Iris pigment epithelial cell (primary cell): ENCODE measurements around the gene MYCL.
"Not testable (repeated sequence)": the region's sequence is repeated elsewhere in the genome, so short reads cannot be mapped to it uniquely, and the experiment has no call there.

ENCODE experiments used
- DNase-seq: peaks from one replicate; pipeline ENCODE4 v3.0.0-alpha.2; 2011; ENCODE audit warnings: low read depth

The MYCL gene

DNA sequence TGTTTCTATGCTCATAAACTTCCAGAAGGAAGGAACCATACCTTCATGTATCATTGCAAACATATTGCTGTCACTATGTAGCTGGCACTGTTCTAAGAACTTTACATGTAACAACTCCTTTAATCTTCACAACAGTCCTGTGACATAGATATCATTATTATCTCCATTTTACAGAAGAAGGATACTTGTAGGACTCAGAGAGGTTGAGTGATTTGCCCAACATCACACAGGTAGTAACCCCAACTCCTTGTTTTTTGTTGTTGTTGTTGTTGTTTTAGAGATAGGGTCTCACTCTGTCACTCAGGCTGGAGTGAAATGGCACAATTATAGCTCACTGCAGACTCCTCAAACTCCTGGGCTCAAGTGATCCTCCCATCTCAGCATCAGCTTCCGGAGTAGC lies 10.8 kb downstream of the MYCL start:
- no peak for DNase-seq

DNA sequence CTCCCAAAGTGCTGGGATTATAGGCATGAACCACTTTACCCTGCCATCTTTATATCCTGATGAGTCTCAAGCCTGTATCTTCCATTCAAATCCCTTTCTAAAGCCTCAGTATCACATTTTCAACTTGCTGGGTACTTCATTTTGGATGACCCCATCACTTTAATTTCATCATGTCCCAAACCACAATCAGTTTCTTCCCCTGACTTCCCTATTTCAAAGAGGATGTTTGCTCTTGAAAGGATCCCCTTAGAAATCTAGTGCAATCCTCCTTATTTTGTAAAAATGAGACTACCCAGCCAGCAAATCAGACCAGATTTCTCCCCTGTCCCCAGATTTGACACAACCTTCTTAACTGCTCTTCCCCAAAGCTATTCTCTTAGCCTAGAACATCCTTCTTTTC lies 11.4 kb downstream of the MYCL start:
- DNase-seq = no peak

DNA sequence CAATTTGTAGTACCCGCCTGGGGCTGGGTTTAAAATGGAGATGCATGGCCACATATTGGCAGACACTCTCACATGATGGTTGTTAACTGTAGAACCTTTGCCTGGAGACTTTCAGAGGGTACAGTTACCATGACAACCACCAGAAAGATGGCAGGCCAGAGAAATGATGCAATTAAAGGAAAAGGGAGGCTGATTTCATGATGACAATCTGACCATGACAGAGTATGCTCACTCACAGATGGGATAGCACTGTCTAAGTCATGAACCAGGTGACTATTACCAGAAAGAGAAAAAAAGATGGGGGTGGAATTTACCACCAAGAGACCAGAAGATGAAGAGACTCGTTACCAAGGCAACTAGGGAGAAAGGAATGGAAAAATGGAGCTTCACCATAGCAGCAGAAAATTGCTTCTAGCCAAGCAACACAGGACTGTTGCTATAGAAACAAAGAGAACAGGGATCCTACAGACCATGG lies 14.9 kb downstream of the MYCL start:
- no peak for DNase-seq

DNA sequence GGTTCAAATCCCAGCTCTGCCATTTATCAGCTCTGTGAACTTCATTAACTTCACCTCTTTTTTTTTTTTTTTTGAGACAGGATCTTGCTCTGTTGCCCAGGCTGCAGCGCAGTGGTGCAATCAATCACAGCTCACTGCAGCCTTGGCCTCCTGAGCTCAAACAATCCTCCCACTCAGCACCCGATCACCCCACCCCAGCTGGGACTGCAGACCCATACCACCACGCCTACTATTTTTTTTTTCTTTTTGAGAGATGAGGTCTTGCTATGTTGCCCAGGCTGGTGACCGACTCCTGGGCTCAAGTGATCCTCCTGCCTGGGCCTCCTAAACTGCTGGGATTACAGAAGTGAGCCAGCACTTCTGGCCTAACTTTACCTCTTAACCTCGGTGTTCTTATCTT lies 16.2 kb downstream of the MYCL start:
- DNase-seq = no peak

DNA sequence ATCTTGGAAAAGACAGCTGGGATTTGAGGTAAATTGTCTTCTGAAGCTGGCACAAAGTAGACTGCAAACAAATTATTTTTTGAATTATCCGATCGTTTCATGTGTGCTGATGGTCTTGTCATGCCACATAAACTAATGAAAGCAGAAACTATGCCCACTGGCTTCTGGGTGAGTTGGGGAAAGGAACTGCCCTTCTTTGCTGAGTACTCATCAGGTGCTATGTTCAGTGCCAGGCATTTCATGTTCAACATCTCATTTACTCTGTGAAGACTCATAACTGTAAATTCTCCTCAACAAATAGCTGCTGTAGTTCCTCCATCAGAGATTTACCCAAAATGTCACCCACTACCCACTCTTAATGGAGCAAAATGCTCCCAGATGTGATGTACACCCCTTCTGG lies 19.6 kb downstream of the MYCL start:
- DNase-seq = no peak

DNA sequence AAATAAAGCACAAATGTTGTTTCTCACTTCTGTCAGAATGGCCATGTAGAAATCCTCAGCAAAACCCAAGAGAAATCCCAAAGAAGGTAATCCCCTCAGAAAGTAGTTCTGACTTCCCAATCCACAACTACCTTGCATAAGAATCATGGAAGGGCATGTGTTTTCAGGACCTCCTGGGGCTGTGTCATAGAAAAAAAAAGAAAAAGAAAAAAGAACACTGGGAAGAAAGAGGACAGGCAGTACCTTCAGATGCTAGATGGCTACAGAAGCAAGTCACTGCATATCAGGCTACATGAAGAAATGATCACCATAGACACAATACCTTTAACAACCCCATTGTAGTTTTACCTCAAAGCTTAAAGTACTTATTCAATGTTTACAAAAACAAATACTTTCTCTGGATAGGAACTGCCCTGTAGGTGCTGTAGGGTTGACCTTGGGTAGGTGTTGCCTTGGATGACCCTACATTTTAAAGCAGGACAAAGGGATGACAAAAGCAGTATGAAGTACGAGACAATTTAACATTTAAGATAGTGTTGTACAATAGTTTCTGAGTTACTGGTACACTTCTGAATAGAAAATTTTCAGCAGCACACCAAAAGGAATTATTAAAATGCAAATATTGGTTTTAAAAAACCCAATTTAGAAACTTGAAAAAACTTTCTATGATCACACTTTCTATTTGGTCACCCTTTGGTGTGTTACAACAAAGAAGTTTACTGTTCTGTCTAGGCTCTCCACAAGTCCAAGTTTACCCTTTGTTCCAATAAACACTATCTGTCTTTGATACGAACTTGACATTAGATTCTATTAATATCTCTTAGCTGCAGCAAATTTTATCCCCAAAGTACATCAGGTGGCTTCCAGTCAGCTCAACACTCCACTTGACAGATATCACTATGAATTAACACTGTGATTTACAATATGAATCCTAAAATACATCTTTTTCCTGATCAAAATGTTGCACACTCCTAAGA lies 23.4 kb downstream of the MYCL start:
- no peak for DNase-seq

DNA sequence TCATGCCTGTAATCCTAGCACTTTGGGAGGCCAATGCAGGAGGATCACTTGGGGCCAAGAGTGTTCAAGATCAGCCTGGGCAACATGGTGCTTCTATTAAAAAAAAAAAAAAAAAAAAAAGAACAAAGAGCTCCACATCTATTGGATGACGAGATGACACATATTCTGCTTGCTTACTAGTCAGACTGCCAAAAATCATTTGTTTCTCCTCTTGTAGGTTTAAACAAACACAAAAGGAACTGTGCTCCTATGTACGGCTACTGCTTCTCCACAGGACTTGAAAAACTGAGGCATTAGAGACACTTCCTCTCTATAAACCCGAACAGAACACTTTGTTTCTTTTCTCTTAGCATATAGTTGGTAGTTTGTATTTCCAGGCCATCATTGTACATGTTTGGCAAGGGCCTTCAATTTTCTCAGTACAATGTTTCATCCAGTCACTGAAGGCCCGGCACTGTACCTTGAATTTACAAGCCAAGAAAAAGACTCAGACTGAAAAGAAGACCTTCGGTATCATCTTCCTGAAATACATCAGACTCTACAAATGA lies 24.4 kb downstream of the MYCL start:
- DNase-seq = no peak

DNA sequence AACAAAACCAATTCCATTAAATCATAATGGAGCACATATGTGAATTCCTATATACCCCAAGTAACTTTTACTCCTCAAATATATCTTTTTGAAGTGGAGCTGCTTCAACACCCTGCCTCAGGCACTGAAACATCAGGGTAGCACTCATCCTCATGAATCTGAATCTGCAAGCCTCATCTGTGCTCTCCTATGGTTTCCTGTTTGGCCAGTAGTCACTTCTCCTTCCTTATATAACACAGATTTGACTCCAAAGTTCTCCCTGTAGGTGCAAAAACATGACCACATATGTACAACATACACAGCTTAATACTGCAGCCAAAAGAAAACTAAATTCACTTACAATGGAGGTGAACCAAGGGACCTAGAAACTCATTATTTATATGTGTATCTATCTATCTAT lies 25.6 kb downstream of the MYCL start:
- no peak for DNase-seq

DNA sequence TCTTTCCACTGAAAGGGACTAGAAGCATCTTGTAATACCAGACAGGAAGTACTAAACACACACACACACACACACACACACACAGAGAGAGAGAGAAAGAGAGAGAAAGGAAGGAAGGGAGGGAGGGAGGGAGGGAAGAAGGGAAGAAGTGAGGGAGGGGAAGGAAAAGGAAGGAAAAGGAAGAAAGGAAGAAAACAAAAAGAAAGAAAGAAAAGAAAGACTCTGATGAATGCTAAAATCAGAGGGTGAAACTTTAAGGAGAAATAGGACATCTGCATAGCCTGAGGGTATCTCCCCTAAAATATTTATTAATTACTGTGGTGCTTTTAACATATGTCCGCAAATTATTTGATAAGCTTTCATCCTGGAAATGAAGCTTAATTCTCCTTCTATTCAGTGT lies 29.0 kb downstream of the MYCL start:
- DNase-seq = no peak

DNA sequence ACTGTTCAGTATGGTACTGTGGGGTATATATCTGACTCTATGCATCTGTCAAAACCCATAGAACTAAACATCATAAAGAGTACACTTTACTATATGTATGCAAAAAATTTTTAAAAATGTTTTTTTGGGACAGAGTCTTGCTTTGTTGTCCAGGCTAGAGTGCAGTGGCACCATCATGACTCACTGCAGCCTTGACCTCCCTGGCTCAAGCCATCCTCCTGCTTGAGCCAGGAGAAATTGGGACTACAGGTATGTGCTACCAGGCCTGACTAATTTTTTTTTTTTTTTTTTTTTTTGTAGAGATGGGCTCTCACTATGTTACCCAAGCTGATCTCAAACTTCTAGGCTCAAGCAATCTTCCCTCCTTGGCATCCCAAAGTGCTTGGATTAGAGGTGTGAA lies 29.9 kb downstream of the MYCL start:
- no peak for DNase-seq

DNA sequence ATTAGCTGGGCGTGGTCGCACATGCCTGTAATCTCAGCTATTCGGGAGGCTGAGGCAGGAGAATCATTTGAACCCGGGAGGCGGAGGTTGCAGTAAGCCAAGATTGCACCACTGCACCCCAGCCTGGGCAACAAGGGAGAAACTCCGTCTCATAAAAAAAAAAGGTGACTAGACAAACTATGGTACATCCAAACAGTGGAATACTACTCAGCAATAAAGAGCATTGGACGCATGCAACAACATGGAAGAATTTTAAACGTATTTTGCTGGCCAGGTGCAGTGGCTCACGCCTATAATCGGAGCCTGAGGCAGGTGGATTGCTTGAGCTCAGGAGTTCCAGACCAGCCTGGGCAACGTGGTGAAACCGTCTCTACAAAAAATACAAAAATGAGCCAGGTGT lies 30.7 kb downstream of the MYCL start:
- not testable (repeated sequence) for DNase-seq

DNA sequence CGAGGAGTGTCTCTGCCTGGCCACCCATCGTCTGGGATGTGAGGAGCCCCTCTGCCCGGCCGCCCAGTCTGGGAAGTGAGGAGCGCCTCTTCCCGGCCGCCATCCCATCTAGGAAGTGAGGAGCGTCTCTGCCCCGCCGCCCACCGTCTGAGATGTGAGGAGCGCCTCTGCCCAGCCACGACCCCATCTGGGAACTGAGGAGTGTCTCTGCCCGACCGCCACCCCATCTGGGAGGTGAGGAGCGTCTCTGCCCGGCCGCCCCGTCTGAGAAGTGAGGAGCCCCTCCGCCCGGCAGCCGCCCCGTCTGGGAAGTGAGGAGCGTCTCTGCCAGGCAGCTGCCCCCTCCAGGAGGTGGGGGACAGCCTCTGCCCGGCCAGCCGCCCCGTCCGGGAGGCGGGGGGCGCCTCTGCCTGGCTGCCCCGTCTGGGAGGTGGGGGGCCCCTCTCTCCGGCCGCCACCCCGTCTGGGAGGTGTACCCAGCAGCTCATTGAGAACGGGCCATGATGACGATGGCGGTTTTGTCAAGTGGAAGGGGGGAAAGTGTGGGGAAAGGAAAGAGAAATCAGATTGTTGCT lies 32.1 kb downstream of the MYCL start:
- not testable (repeated sequence) for DNase-seq

DNA sequence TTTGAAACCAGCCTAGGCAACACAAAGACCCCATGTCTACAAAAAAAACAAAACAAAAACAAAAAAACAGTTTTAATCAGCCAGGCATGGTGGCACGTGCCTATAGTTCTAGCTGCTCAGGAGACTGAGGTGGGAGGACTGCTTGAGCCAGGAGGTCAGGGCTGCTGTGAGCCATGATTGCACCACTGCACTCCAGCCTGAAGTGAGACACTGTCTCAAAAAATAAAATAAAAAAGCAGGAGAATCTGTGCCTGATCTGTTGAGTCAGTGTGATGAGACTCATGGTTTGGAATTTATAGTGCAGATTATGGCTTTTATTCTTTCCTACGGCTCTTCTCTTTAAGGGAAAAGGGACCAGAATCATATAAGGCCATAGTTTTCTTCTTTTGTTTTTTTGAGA lies 35.0 kb downstream of the MYCL start:
- peak; percentile 87 for DNase-seq

DNA sequence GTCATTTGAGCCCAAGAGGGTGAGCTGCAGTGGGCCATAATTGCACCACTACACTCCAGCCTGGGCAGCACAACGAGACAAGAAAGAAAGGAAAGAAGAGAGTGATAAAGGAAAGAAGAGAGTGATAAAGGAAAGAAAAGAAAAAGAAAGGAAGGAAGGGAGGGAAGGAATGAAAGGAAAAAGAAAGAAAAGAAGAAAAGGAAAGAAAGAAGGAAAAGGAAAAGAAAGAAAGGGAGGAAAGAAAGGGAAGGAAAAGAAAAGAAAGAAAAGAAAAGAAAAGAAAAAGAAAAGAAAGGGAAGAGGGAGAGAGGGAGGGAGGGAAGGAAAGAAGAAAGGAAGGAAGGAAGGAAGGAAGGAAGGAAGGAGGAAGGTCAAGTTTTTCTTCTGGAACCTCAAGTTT lies 36.0 kb downstream of the MYCL start:
- DNase-seq = no peak

DNA sequence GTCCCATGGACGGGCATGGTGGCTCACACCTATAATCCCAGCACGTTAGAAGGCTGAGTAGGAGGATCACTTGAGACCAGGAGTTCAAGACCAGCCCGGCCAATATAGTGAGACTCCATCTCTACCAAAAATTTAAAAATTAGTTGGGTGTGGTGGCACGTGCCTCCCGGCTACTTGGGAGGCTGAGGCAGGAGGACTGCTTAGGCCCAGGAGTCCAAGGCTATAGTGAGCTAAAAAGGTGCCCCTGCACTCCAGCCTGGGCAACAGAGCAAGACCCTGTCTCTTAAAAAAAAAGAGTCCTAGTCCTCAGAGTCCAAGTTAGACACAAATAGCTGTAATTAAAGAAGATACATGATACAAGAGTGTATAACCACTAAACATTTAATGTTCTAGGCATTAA lies 38.5 kb downstream of the MYCL start:
- DNase-seq = no peak

DNA sequence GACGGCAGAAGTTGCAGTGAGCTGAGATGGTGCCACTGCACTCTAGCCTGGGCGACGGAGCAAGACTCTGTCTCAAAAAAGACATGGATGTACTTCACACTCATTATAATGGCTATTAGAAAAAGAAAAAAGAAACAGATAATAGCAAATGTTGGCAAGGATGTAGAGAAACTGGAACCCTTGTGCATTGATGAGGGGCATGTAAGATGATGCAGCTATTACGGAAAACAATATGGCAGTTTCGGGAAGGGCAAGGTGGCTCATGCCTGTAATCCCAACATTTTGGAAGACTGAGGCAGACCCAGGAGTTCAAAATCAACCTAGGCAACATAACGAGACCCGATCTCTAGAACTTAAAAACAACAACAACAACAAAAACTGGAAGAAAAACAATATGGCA lies 40.7 kb downstream of the MYCL start:
- no peak for DNase-seq

DNA sequence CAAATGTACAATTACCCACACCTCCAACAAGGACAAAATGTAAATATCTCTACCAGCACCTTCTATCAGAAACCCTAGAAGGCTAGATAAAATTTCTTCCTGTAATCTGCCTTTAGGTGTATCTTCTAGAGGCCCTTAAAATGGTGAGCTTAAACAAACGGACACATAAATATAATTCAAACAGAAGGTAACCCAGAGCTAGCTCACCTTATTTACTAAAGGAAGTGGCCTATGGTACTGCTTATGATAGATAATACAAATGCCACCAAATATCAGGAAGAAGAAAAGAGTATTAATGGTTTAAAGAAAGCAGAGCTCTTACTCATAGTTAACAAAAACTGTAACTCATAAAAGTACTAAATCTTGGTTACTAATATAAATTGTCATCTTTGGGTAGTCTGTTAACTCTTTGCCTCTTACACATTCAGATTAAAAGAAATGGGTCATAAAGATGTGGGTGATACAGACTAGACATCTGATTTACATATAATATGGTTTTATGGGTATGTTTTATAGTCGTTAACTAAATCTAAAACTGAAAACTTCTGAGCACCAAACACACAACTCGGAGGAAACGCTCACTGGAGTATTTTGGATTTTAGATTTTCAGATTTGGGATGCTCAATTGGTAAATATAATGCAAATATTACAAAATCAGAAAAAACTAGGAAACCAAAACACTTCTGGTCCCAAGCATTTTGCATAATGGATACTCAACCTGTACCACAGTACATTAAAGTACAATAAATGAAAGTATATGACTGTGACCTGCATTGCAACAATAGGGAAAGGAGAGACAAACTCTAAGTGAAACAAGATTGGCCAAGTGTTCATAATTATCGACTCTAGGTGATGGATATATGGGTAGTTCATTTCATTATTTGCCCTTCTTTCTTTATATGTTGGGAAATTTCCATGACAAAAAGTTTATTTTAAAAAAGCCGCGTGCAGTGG lies 41.6 kb downstream of the MYCL start:
- no peak for DNase-seq

DNA sequence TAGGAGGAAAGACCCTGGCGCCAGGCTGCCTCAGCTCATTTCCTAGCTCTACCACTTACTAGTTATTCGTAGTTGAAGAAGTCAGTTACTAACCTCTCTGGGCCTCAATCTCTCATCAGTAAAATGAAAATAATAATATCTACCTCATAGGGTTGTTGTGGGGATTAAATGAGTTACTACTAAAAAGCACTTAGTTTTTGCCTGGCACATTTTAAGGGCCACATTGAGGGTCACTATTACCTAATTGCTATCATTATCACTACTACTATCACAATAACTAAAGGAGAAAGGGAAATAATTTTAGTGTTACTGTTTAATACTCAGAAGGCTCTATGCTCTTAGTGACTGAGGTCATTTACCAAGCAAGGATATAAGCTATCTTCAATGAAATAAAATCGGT lies 43.4 kb downstream of the MYCL start:
- DNase-seq = no peak

DNA sequence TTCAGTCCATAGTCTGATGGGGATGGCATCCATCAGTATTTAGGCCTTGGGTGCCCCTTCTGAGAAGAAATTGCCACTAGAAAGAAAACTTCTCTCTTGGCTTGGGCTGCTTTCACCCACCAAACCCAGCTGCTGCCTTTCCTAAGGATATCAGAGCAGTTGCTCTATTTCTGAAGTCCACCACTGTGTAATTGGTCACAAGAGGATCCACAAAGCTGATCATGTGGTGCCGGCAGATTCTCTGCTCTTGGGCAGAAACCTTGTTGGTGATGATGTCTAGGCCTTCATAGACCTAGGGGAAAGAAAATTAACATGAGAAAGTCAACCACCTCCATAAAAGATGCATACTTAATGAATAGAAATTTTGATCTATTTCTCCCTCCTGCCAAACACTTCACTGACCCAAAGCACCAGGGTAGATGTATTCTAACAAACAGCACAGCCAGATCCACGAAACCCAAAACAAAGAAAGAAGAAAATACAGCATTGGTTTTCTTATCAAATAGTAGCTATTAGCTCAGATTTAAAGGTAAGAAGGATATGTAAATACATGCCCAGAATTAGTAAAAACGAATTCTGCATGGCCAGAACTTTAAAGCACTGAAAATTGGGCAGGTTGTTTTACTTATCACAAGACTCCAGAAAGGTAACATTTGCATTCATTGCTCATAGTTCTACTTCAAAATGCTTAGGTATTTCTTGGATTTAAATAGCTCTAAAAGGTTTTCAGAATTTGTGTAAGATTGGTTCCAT lies 44.4 kb downstream of the MYCL start:
- no peak for DNase-seq

DNA sequence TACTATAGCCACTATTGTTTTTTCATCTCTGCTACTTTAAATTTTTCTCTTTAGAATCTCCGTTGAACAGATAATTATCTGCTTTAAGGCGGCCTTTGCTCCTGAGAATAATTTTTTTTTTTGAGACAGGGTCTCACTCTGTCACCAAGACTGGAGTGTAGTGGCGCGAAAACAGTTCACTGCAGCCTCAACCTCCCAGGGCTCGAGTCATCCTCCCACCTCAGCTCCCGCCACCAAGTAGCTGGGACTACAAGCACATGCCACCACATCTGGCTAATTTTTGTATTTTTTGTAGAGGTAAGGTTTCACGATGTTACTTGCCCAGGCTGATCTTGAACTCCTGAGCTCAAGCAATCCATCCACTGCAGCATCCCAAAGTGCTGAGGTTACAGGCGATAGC lies 47.0 kb downstream of the MYCL start:
- no peak for DNase-seq

DNA sequence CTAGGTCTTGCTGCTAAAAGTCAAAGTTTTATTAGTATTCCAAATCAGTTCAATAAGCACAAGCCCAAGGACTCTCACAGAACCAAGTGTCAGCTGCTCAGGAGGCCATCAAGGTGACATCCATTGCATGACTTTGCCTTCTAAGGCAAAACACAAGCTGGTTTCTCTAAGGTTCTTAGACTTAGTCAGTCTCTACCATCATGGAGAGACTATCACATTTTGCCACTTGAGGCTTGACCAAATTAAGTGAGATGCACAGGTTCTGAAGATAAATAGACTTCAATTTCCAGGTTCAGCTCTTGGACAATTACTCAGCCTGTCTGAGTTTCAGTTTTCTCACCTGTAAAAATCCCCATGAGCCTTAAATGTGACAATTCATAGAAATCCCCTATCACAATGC lies 47.4 kb downstream of the MYCL start:
- no peak for DNase-seq
